ENCODE data around the gene RPL18.

DNA sequence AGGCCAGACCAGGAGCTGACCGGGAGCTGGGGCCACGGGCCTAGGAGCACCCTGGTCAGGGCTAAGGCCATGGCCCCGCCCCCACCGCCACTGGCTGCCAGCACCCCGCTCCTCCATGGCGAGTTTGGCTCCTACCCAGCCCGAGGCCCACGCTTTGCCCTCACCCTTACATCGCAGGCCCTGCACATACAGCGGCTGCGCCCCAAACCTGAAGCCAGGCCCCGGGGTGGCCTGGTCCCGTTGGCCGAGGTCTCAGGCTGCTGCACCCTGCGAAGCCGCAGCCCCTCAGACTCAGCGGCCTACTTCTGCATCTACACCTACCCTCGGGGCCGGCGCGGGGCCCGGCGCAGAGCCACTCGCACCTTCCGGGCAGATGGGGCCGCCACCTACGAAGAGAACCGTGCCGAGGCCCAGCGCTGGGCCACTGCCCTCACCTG lies 6.9 kb upstream of the RPL18 start:
- TF ChIP-seq ZNF76 (CRISPR knock-in tag; IDR thresholded peaks at IDR 0.05; ENCODE audit: borderline replicate concordance) (no peak), SMC3 (conservative IDR thresholded peaks at IDR 0.05; ENCODE audit: insufficient read depth, low read depth, low read length) (no peak), LEF1 (IDR thresholded peaks at IDR 0.05) (no peak), ZKSCAN1 (IDR thresholded peaks at IDR 0.05; ENCODE audit: low read depth, low read length) (no peak), ZNF695 (CRISPR knock-in tag; IDR thresholded peaks at IDR 0.05) (no peak), NFATC3 (IDR thresholded peaks at IDR 0.05) (no peak)
- TF ChIP-seq, protein P1, sequence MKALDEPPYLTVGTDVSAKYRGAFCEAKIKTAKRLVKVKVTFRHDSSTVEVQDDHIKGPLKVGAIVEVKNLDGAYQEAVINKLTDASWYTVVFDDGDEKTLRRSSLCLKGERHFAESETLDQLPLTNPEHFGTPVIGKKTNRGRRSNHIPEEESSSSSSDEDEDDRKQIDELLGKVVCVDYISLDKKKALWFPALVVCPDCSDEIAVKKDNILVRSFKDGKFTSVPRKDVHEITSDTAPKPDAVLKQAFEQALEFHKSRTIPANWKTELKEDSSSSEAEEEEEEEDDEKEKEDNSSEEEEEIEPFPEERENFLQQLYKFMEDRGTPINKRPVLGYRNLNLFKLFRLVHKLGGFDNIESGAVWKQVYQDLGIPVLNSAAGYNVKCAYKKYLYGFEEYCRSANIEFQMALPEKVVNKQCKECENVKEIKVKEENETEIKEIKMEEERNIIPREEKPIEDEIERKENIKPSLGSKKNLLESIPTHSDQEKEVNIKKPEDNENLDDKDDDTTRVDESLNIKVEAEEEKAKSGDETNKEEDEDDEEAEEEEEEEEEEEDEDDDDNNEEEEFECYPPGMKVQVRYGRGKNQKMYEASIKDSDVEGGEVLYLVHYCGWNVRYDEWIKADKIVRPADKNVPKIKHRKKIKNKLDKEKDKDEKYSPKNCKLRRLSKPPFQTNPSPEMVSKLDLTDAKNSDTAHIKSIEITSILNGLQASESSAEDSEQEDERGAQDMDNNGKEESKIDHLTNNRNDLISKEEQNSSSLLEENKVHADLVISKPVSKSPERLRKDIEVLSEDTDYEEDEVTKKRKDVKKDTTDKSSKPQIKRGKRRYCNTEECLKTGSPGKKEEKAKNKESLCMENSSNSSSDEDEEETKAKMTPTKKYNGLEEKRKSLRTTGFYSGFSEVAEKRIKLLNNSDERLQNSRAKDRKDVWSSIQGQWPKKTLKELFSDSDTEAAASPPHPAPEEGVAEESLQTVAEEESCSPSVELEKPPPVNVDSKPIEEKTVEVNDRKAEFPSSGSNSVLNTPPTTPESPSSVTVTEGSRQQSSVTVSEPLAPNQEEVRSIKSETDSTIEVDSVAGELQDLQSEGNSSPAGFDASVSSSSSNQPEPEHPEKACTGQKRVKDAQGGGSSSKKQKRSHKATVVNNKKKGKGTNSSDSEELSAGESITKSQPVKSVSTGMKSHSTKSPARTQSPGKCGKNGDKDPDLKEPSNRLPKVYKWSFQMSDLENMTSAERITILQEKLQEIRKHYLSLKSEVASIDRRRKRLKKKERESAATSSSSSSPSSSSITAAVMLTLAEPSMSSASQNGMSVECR (CRISPR knock-in tag; IDR thresholded peaks at IDR 0.05): no peak
- TF ChIP-seq, protein P2, sequence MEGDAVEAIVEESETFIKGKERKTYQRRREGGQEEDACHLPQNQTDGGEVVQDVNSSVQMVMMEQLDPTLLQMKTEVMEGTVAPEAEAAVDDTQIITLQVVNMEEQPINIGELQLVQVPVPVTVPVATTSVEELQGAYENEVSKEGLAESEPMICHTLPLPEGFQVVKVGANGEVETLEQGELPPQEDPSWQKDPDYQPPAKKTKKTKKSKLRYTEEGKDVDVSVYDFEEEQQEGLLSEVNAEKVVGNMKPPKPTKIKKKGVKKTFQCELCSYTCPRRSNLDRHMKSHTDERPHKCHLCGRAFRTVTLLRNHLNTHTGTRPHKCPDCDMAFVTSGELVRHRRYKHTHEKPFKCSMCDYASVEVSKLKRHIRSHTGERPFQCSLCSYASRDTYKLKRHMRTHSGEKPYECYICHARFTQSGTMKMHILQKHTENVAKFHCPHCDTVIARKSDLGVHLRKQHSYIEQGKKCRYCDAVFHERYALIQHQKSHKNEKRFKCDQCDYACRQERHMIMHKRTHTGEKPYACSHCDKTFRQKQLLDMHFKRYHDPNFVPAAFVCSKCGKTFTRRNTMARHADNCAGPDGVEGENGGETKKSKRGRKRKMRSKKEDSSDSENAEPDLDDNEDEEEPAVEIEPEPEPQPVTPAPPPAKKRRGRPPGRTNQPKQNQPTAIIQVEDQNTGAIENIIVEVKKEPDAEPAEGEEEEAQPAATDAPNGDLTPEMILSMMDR (IDR thresholded peaks at IDR 0.05 in 2 of 3, conservative IDR thresholded peaks at IDR 0.05 in 1 of 3; ENCODE audit: insufficient read depth in 2 of 3, low read depth in 1 of 3, low read length in 3 of 3): no peak

Measured in K562 (cell line).